ENCODE measurements around the gene TNFSF11.

Gene TNFSF11

DNA sequence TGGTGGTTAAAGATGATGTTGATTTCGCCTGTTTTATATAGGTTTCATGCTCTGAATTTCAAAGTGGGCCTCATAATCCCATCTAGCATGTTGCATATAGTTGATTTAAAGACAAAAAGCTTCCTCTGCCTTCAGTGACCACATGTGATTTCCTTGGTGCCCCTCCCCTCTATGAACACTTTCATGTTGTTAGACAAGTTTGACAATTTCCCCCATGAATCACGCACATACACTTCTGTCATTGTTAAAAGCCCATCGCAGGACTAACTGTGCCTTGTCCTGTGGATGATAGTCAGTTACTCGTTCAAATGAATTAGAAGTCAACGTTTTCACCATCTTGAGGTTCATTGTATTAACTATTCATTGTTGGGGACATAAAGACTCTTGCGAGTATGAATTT is 6.7 kb downstream of the TNFSF11 start:
- Histone ChIP-seq H3K79me1 (ENCODE audit: low read depth, low read length) (no peaks in the 10 kb centered on the region), H4K8ac (ENCODE audit: low read depth, low read length) (no peak overlapping the region)

DNA sequence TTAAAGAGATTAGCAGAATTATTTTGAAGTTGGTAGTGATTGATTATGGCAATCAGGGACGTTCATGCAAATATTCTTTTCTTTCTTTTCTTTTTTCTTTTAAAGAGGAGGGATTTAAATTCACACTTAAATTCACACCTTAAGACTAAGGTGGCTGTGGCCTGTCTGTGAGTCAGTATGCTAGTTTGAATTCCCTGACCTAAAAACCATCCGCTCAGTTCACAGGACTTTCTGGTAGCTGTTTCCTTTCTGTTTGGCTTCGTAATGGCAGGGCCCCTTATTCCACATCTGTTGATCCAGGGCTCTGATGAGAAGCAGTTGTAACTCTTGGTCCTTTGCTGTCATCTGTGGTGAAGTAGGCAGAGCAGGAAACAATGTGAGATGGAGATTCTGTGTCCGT is 7.5 kb downstream of the TNFSF11 start:
- Histone ChIP-seq H3K4me2 (ENCODE audit: insufficient read depth, low read length, poor library complexity, severe bottlenecking) (no peak overlapping the region), H4K8ac (ENCODE audit: low read depth, low read length) (no peak overlapping the region), H3K23ac (ENCODE audit: low read depth, low read length, poor library complexity) (no peak overlapping the region), H2BK12ac (ENCODE audit: low read length) (no peak overlapping the region), H3K9me3 (replicated peaks in 1 of 2; ENCODE audit: control insufficient read depth in 2 of 2, insufficient read depth in 1 of 2, low read depth in 1 of 2, low read length in 2 of 2) (no peaks in the 10 kb centered on the region), H3K18ac (ENCODE audit: low read length) (no peak overlapping the region), H3K79me1 (ENCODE audit: low read depth, low read length) (no peaks in the 10 kb centered on the region), H2AFZ (ENCODE audit: low read length) (no peak overlapping the region), H4K91ac (ENCODE audit: low read depth, low read length, poor library complexity) (no peak overlapping the region), H2BK120ac (ENCODE audit: low read depth, low read length) (no peak overlapping the region), H3K27me3 (ENCODE audit: control insufficient read depth in 3 of 3, insufficient read depth in 3 of 3, low read depth in 1 of 3, low read length in 3 of 3) (peaks cover 0 to 9% (median 0%) of the 10 kb centered on the region in 3 experiments), H2AK5ac (ENCODE audit: low read depth, low read length) (no peak overlapping the region), H3K4me3 (ENCODE audit: low read length in 2 of 2) (no peak overlapping the region), H2BK5ac (ENCODE audit: low read length) (no peak overlapping the region), H3K4me1 (ENCODE audit: control insufficient read depth in 2 of 2, insufficient read depth in 1 of 2, low read depth in 1 of 2, low read length in 2 of 2) (no peaks in the 10 kb centered on the region), H3K4ac (ENCODE audit: low read length) (no peak overlapping the region), H3K36me3 (replicated peaks in 1 of 2; ENCODE audit: control insufficient read depth in 2 of 2, insufficient read depth in 2 of 2, low read length in 2 of 2) (no peaks in the 10 kb centered on the region), H3K14ac (ENCODE audit: low read length) (no peak overlapping the region), H3K9ac (ENCODE audit: low read depth, low read length, poor library complexity) (no peak overlapping the region), H2BK15ac (ENCODE audit: low read length) (no peak overlapping the region), H3K27ac (replicated peaks; ENCODE audit: low read length) (no peak overlapping the region)
- no CpG with 5 or more reads among the region's 4 CpGs for WGBS, 2 donors (ENCODE audit: extremely low coverage in 2 of 2, insufficient read length in 2 of 2, insufficient replicate concordance in 1 of 2)
- no peak for DNase-seq (ENCODE audit: low spot score)

More for the DNA sequence above, 6.7 kb downstream of the TNFSF11 start:
- Histone ChIP-seq H3K9ac (ENCODE audit: low read depth, low read length, poor library complexity) (no peak overlapping the region), H3K23ac (ENCODE audit: low read depth, low read length, poor library complexity) (no peak overlapping the region), H3K9me3 (replicated peaks in 1 of 2; ENCODE audit: control insufficient read depth in 2 of 2, insufficient read depth in 1 of 2, low read depth in 1 of 2, low read length in 2 of 2) (no peaks in the 10 kb centered on the region), H2BK120ac (ENCODE audit: low read depth, low read length) (no peak overlapping the region), H3K4ac (ENCODE audit: low read length) (no peak overlapping the region), H3K36me3 (replicated peaks in 1 of 2; ENCODE audit: control insufficient read depth in 2 of 2, insufficient read depth in 2 of 2, low read length in 2 of 2) (no peaks in the 10 kb centered on the region), H3K4me2 (ENCODE audit: insufficient read depth, low read length, poor library complexity, severe bottlenecking) (no peak overlapping the region), H3K4me3 (ENCODE audit: low read length in 2 of 2) (no peak overlapping the region), H3K27me3 (ENCODE audit: control insufficient read depth in 3 of 3, insufficient read depth in 3 of 3, low read depth in 1 of 3, low read length in 3 of 3) (peaks cover 0 to 17% (median 3%) of the 10 kb centered on the region in 3 experiments), H3K18ac (ENCODE audit: low read length) (no peak overlapping the region), H3K14ac (ENCODE audit: low read length) (no peak overlapping the region), H2AFZ (ENCODE audit: low read length) (no peak overlapping the region), H3K4me1 (ENCODE audit: control insufficient read depth in 2 of 2, insufficient read depth in 1 of 2, low read depth in 1 of 2, low read length in 2 of 2) (no peaks in the 10 kb centered on the region), H2BK5ac (ENCODE audit: low read length) (no peak overlapping the region), H2BK12ac (ENCODE audit: low read length) (no peak overlapping the region), H3K27ac (replicated peaks; ENCODE audit: low read length) (no peak overlapping the region), H2BK15ac (ENCODE audit: low read length) (no peak overlapping the region), H2AK5ac (ENCODE audit: low read depth, low read length) (no peak overlapping the region), H4K91ac (ENCODE audit: low read depth, low read length, poor library complexity) (no peak overlapping the region)
- no peak for DNase-seq (ENCODE audit: low spot score)
- WGBS, 2 donors (ENCODE audit: extremely low coverage in 2 of 2, insufficient read length in 2 of 2, insufficient replicate concordance in 1 of 2): no CpG with 5 or more reads among the region's 6 CpGs

DNA sequence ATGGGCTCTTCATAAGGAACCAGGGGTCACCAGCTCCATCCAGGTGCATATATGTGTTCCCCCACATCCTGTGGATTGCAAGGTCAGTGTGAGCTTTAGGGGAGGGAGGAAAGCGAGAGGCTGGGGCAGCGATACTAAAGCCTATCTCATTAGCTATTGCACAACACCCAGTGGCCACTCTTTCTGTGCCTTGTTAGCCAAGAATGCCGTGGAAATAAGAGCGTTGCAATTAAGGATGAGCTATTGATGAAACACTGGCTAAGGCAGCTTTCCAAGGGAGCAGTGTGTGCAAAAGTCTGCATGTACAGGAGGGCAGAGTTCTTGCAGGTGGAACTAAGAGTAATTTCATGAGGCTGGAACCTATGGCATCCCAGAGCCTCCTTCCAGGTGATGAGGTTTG is 17.6 kb downstream of the TNFSF11 start:
- H3K27me3 ChIP-seq (ENCODE audit: control insufficient read depth in 3 of 3, insufficient read depth in 3 of 3, low read depth in 1 of 3, low read length in 3 of 3): no peaks in the 10 kb centered on the region
- H3K9ac ChIP-seq (ENCODE audit: low read depth, low read length, poor library complexity): no peak overlapping the region
- H2AFZ ChIP-seq (ENCODE audit: low read length): no peak overlapping the region
- H2BK5ac ChIP-seq (ENCODE audit: low read length): no peak overlapping the region
- DNase-seq (ENCODE audit: low spot score): no peak
- H4K91ac ChIP-seq (ENCODE audit: low read depth, low read length, poor library complexity): no peak overlapping the region
- peaks cover 0 to 1% of the 10 kb centered on the region in 2 donors for H3K4me1 ChIP-seq (ENCODE audit: control insufficient read depth in 2 of 2, insufficient read depth in 1 of 2, low read depth in 1 of 2, low read length in 2 of 2)
- WGBS, 2 donors (ENCODE audit: extremely low coverage in 2 of 2, insufficient read length in 2 of 2, insufficient replicate concordance in 1 of 2): no CpG with 5 or more reads among the region's 4 CpGs
- H3K36me3 ChIP-seq (replicated peaks in 1 of 2; ENCODE audit: control insufficient read depth in 2 of 2, insufficient read depth in 2 of 2, low read length in 2 of 2): no peaks in the 10 kb centered on the region
- H3K14ac ChIP-seq (ENCODE audit: low read length): no peak overlapping the region
- H4K8ac ChIP-seq (ENCODE audit: low read depth, low read length): no peak overlapping the region
- H3K18ac ChIP-seq (ENCODE audit: low read length): no peak overlapping the region
- H3K27ac ChIP-seq (replicated peaks; ENCODE audit: low read length): no peak overlapping the region
- no peak overlapping the region for H2BK120ac ChIP-seq (ENCODE audit: low read depth, low read length)
- H3K79me1 ChIP-seq (ENCODE audit: low read depth, low read length): no peaks in the 10 kb centered on the region
- H3K4me2 ChIP-seq (ENCODE audit: insufficient read depth, low read length, poor library complexity, severe bottlenecking): no peak overlapping the region
- H2BK12ac ChIP-seq (ENCODE audit: low read length): no peak overlapping the region
- no peak overlapping the region for H2BK15ac ChIP-seq (ENCODE audit: low read length)
- no peak overlapping the region for H3K4ac ChIP-seq (ENCODE audit: low read length)
- H3K4me3 ChIP-seq (ENCODE audit: low read length in 2 of 2): no peak overlapping the region
- no peaks in the 10 kb centered on the region for H3K9me3 ChIP-seq (replicated peaks in 1 of 2; ENCODE audit: control insufficient read depth in 2 of 2, insufficient read depth in 1 of 2, low read depth in 1 of 2, low read length in 2 of 2)
- H3K23ac ChIP-seq (ENCODE audit: low read depth, low read length, poor library complexity): no peak overlapping the region
- no peak overlapping the region for H2AK5ac ChIP-seq (ENCODE audit: low read depth, low read length)

DNA sequence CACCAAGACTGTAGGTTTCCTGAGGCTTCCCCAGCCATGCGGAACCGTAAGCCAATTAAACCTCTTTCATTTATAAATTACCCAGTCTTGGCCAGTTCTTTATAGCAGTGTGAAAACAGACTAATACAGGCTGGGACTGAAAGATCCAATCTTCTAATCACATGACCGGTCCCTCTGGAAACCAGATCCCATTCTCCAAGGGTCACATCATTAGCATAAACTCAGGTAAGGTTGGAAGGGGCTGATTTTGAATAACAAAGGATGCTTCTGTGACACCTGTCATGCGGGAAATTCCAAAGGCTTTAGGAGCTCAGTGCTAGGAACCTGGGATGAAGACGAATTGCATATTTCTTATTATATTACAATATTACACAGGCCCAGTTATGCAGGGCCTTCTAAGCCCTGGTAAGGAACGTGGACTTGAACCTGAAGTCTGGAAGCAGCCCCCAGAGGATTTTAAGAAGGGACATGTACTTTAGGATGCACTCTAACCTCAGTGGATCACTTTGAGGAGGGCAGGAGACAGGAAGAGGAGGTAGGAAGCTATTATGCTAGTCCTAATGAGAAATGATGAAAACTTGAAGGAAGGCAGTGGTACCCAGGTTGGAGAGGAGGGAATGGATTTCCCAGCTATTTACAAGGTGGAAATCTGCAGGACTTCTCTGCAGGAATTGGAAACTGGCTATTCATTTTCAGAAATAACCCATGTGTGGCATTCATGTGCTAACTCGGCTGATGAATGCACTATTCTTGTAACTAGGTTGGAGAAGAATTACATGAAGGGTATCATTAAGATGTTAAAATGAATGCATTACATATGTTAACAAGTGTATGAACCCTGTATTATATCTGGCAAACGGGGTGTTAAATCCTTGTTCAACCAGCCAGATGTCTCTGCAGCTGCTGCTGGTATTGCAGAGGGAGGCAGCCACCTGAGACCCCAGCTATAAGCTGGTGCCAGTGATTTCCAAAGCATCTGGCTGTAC is 19.3 kb downstream of the TNFSF11 start:
- Histone ChIP-seq H3K79me1 (ENCODE audit: low read depth, low read length) (no peaks in the 10 kb centered on the region), H3K27me3 (ENCODE audit: control insufficient read depth in 3 of 3, insufficient read depth in 3 of 3, low read depth in 1 of 3, low read length in 3 of 3) (no peaks in the 10 kb centered on the region)
- DNase-seq (ENCODE audit: low spot score): no peak

More for the DNA sequence above, 19.3 kb downstream of the TNFSF11 start:
- Histone ChIP-seq H3K4me1 (ENCODE audit: control insufficient read depth in 2 of 2, insufficient read depth in 1 of 2, low read depth in 1 of 2, low read length in 2 of 2) (peaks cover 0 to 1% of the 10 kb centered on the region in 2 donors), H3K27ac (replicated peaks; ENCODE audit: low read length) (no peak overlapping the region), H3K9me3 (replicated peaks in 1 of 2; ENCODE audit: control insufficient read depth in 2 of 2, insufficient read depth in 1 of 2, low read depth in 1 of 2, low read length in 2 of 2) (no peaks in the 10 kb centered on the region), H3K36me3 (replicated peaks in 1 of 2; ENCODE audit: control insufficient read depth in 2 of 2, insufficient read depth in 2 of 2, low read length in 2 of 2) (no peaks in the 10 kb centered on the region), H2AFZ (ENCODE audit: low read length) (no peak overlapping the region), H4K91ac (ENCODE audit: low read depth, low read length, poor library complexity) (no peak overlapping the region), H2BK15ac (ENCODE audit: low read length) (no peak overlapping the region), H2BK120ac (ENCODE audit: low read depth, low read length) (no peak overlapping the region), H2BK5ac (ENCODE audit: low read length) (no peak overlapping the region), H3K14ac (ENCODE audit: low read length) (no peak overlapping the region), H3K23ac (ENCODE audit: low read depth, low read length, poor library complexity) (no peak overlapping the region), H3K4me3 (ENCODE audit: low read length in 2 of 2) (no peak overlapping the region), H3K4me2 (ENCODE audit: insufficient read depth, low read length, poor library complexity, severe bottlenecking) (no peak overlapping the region), H3K18ac (ENCODE audit: low read length) (no peak overlapping the region), H3K9ac (ENCODE audit: low read depth, low read length, poor library complexity) (no peak overlapping the region), H2AK5ac (ENCODE audit: low read depth, low read length) (no peak overlapping the region), H4K8ac (ENCODE audit: low read depth, low read length) (no peak overlapping the region), H3K4ac (ENCODE audit: low read length) (no peak overlapping the region), H2BK12ac (ENCODE audit: low read length) (no peak overlapping the region)
- WGBS, 2 donors (ENCODE audit: extremely low coverage in 2 of 2, insufficient read length in 2 of 2, insufficient replicate concordance in 1 of 2): no CpG with 5 or more reads among the region's 8 CpGs
